Choroid plexus epithelial cell (primary cell): Measurements from ENCODE around the gene PXYLP1.

Experiments
- DNase-seq: peaks from one replicate; pipeline ENCODE4 v3.0.0-alpha.2; 2010; ENCODE audit warnings: low read depth
- H3K4me3 ChIP-seq: 2 replicates; pipeline ENCODE4 v1.5.1; 2011; ENCODE audit warnings: low read depth, mild to moderate bottlenecking, control low read depth, low read length, moderate library complexity
- TF ChIP-seq, protein P1 (sequence below): conservative IDR thresholded peaks from 2 replicates; pipeline ENCODE4 v1.5.1; 2011; ENCODE audit warnings: low read depth, mild to moderate bottlenecking, control low read depth, inconsistent platforms, low read length, moderate library complexity

The PXYLP1 gene

DNA sequence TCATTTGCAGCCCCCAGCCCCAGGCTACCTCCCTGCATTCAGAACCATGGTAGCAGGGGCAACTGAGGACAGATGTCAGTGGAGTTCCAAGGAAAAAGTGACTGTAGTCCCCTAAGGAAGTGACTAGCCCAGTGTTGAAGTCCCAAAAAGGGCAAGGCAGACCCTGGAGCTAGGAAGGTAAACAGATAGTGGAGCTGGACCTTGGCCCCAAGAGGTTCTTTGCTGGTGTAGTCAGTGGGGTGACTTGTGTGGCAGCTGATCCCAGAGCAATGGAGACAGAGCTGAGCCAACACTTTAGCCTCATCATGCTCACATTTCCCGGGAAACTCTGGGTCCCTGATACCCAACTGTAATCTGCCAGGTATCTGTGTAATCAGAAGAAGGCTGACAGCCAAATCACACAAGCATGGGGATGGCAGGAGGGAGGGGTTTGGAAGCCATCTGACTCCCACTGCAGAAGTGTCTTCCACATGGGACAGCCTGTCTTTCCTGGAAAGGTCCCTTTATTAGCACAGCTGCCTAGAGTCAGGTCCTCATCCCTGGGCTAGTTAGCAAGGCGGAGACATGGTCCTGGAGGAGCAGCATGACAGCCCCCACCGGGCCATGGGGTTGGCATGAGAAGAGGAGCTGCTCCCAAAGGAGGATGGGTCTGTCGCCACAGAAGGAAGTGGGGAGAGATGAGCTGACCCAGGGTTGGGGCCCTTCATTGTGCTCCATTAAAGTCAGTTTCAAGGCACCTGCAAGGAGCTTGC, 39.8 kb downstream of the PXYLP1 start:
- no peak overlapping the region for H3K4me3 ChIP-seq
- DNase-seq: no peak
- TF ChIP-seq, protein P1, sequence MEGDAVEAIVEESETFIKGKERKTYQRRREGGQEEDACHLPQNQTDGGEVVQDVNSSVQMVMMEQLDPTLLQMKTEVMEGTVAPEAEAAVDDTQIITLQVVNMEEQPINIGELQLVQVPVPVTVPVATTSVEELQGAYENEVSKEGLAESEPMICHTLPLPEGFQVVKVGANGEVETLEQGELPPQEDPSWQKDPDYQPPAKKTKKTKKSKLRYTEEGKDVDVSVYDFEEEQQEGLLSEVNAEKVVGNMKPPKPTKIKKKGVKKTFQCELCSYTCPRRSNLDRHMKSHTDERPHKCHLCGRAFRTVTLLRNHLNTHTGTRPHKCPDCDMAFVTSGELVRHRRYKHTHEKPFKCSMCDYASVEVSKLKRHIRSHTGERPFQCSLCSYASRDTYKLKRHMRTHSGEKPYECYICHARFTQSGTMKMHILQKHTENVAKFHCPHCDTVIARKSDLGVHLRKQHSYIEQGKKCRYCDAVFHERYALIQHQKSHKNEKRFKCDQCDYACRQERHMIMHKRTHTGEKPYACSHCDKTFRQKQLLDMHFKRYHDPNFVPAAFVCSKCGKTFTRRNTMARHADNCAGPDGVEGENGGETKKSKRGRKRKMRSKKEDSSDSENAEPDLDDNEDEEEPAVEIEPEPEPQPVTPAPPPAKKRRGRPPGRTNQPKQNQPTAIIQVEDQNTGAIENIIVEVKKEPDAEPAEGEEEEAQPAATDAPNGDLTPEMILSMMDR: no peak

DNA sequence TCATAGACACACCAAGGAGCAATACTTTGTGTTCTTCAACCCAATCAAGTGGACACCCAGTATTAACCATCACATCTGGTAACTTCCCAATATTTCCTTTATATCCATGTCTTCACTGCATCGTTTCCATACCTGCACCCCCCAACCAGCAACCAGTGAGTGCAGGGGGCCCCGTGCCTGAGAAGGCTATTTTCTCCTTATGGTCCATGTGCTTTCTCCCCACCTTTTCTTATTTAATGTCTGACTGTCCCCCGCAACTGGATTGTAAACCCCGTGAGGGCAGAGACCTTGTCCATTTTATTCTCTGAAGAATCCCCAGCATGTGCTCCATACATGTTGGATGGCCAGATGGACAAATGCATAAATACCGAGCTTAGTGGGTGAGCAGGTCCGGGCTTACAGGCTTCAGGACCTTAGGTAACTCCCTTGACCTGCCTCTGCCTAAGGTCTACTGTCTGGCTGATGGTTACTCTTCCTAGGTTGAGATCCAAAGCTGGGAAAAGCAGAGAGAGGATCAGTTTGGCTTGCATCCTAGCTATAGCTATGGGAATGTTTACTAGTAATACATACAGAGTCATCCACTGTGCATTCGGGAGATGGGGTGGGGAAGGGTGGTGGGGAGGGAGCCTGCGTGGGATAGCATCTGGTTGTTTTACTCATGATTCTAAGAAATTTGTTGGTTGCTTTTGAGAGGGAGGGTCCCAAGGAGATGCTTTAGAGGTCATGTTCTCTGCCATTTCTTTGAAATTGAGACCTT, 41.5 kb downstream of the PXYLP1 start:
- H3K4me3 ChIP-seq: no peak overlapping the region
- DNase-seq: no peak
- TF ChIP-seq, protein P1: no peak

DNA sequence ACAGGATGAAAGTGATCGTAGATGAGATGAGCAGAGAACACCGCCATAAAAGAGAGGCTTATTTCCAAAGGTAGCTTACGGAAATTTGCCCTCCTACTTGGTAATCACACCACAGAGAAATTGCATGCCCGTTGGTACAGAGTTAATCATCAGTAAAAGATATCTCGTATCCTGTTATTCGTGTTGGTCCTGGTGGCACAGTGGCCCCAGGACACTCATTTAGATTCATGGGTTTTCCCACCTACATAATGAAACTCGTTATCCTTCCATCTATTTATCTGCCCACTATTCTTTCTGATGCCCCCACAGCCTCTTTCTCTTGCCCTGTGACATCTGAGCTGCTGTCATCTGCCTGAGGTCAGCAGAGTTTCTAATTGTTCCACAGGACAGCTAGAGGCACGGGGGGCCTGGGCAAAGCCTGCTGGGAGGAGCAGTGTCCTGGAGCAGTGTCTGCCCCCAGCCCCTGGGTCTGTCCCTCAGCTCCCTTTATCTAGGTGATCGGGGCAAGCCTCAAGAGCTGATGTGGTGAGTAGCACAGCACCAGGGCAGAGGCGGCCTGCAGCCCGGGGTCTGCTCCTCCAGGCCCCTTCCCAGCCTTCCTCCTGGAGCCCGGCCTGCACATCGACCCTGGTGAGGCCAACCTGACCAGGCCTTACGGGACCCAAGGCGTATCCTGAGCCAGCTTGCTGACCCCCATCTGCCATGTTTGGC, 42.2 kb downstream of the PXYLP1 start:
- TF ChIP-seq, protein P1: no peak
- DNase-seq: no peak
- no peak overlapping the region for H3K4me3 ChIP-seq

DNA sequence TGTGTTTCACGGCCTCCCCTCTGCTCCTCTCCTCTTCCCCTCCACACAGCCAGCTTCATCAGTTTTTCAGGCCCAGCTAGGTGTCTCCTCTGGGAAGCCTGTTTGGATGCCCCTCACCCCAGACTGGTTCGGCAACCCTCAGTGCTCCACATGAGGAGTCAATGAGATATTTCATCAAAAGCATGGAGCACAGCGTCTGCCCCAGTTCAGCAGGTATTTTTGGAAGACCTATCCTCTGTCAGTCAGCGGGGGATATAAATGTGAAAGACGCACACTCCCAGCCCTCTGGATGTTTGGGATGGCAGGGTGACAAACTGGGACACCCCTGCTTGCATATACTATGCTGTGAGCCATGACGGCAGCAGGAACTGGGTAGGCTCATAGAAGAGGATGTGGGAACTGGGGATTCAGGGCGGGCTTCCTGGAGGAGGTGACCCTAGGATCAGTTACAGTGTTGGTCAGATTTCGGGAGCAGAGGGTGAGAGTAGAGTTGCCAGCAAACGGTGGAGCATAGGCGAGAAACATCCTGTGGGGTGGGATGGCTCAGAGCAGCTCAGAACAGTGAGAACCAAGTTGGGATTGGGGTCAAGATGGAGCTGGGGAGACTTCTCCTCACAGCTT, 42.9 kb downstream of the PXYLP1 start:
- TF ChIP-seq, protein P1: no peak
- DNase-seq: no peak

DNA sequence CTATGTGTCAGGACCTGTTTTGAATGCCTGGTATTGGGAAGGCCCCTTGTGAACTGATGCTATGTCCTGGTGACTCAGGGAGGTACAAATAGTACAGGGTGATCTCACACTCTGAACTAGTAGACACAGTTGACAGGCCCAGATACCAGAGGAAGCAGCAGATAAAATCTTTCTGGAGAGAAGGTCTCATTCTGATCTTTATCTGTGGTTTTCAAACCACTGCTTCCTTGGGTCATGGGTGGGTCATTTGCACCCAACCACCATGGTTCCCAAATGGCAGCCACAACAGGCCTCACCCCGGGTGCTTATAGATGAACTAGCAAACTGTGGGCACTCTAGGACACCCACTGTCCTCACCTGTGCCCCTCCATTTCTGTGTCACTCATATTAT, 43.4 kb downstream of the PXYLP1 start:
- DNase-seq: peak; percentile 76
- TF ChIP-seq, protein P1: no peak
- no peak overlapping the region for H3K4me3 ChIP-seq

More for the DNA sequence above, 42.9 kb downstream of the PXYLP1 start:
- no peak overlapping the region for H3K4me3 ChIP-seq

DNA sequence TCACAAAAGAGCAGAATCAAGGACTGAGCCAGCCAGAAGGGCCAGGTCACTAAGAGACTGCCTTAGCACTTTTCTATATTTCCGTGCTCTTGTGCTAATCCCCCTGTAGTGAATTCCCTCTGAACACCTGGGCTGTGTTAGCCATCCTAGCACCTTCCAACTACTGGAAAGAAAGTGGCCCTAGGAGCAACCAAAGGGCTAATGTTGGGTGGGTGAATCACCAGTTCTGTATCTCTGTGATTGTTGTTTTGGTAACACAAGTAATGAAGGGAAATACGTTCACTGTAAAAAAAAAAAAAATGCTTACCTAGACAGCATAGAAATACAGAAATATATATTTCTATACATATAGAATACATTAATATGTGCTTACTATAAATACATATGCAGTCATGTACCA, 43.9 kb downstream of the PXYLP1 start:
- TF ChIP-seq, protein P1: no peak
- peak; percentile 54 for DNase-seq
- no peak overlapping the region for H3K4me3 ChIP-seq
